ENCODE measurements around the gene HDGF. TPM values are rescaled to one million over a fixed set of nuclear protein-coding genes. Genes with fewer than 3 reads are reported as not detected.
A peak's percentile ranks its signal among the peaks of the same experiment; 100 is the strongest.

The HDGF gene
- total RNA-seq, 2 experiments from 2014 or later = 271 to 274 TPM

DNA sequence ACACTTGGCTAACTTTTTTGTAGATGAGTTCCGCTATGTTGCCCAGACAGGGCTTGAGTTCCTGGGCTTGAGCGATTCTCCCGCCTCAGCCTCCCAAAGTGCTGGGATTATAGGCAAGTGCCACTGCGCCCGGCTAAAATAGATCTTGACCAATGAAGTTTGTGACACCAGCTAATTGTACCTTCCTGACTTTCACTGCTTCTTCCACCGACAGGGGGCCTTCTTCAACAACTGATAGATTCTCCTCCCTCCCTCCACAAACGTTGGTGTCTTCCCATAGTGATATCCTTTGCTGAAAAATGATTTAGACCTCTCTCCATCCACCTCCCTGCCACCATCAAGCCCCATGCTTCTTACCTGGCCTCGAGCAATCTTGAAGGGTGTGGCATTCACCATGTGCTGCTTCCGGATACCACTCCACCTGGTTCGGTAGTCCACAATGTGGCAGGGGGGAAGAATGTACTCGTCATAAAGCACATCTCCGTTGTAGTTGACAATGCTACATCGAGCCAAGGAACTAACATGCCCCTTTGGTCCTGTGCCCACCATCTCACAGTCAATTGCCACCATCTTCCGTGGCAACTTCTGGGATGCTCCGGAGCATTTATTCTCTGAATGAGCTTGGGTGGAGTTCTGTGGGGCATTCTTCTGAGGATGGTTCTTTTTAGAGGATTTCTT is 24.8 kb downstream of the HDGF start:
- H3K27ac Mint-ChIP-seq = no peak overlapping the region
- peaks cover 30% of the 10 kb centered on the region for H3K4me1 Mint-ChIP-seq
- peaks cover 31% of the 10 kb centered on the region for H3K36me3 Mint-ChIP-seq
- H3K9me3 Mint-ChIP-seq = no peaks in the 10 kb centered on the region
- peak; percentile 52 for DNase-seq
- H3K4me3 Mint-ChIP-seq = no peak overlapping the region
- no peaks in the 10 kb centered on the region for H3K27me3 Mint-ChIP-seq

DNA sequence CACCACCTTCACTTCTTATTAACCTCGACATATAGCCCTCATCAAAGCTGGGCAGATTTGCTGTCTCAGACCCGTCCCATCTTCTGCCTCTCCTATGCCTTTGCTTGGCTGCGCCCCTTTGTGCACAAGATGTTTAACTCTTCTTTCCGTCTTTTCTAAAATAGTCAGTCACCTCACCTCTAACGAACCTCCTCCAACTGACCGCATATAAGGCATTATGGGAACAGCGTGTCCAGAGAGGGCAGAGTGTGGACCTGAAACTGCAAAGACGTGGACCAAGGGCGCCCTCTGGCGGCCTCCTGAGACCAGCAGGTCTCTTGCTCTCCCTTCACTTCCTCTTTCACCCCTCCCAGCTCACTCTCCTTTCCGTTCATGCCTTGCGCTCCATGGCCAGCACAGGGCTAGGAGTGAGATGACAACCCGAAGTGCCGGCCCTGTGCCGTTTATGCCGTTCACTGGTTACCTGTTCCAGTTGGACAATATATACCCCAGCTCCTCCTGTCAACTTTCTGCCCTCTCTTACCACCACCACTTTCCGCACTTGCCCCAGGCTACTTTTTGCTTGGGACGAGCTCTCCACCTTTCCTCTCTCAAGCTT is 25.7 kb downstream of the HDGF start:
- H3K27me3 Mint-ChIP-seq = no peaks in the 10 kb centered on the region
- H3K27ac Mint-ChIP-seq = no peak overlapping the region
- H3K36me3 Mint-ChIP-seq = peaks cover 36% of the 10 kb centered on the region
- DNase-seq = peak; percentile 81
- H3K4me1 Mint-ChIP-seq = peaks cover 33% of the 10 kb centered on the region
- no peaks in the 10 kb centered on the region for H3K9me3 Mint-ChIP-seq
- no peak overlapping the region for H3K4me3 Mint-ChIP-seq

DNA sequence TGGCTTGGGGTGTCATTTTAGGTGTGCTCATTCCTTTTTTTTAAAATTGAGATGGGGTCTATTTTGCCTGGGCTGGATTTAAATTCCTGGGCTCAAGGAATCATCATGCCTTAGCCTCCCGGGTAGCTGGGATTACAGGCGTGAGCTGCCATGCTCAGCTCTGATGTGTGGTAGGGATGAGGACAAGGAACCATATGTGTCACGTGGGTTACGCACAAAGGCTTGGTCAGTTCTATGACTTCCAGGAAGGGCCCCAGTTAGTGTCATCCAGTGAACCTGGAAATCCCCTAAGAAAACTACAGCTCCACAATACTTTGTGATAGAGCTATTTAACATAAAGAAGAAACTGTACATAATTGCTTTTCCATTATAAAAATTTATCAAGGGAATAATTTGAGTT is 29.9 kb downstream of the HDGF start:
- Mint-ChIP-seq H3K27me3 (no peaks in the 10 kb centered on the region), H3K4me3 (no peak overlapping the region), H3K27ac (peak overlapping the region; percentile 56), H3K9me3 (no peaks in the 10 kb centered on the region), H3K36me3 (peaks cover 33% of the 10 kb centered on the region), H3K4me1 (peaks cover 24% of the 10 kb centered on the region)
- no peak for DNase-seq

DNA sequence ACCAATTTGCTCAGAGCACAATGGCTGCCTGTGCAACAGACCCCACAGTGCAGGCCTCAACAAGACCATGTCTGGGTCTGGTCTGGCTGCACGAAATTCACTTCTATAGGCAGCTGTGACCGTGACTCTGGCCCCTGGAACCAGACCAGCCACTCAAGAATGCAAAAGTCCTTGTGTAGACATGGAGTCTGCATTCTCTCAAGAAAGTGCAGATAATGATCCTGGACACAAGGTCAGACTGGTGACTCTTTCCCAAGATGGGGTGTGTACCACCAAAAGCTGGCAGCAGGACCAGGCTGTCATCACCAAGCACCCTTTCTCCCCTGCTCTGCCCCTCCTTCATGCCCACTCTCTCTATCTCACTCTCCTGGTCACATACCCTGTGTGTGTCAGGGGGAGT is 30.3 kb downstream of the HDGF start:
- Mint-ChIP-seq H3K27ac (peak overlapping the region; percentile 56), H3K36me3 (peaks cover 33% of the 10 kb centered on the region), H3K9me3 (no peaks in the 10 kb centered on the region), H3K4me1 (peaks cover 24% of the 10 kb centered on the region), H3K27me3 (no peaks in the 10 kb centered on the region), H3K4me3 (no peak overlapping the region)
- DNase-seq = no peak

DNA sequence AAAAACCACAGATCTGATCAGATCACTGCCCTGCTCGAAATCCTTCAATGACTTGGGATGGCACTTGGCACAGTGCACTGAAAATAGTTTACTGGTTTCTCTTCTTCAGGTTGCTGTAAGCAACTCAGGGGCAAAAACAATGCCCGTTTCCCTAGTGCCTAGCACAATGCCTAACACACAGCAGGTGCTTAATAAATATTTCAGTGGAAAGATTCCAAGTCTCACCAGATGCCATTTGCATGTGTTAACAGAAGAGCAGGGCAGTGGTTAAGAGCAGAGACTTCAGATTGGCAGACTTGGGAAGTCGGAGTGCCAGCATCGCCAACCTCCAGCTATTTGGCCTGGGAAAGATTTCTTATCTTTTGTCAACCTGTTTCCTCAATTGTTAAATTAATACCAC is 34.1 kb downstream of the HDGF start:
- peaks cover 4% of the 10 kb centered on the region for H3K4me1 Mint-ChIP-seq
- no peaks in the 10 kb centered on the region for H3K27me3 Mint-ChIP-seq
- H3K27ac Mint-ChIP-seq = no peak overlapping the region
- no peak overlapping the region for H3K4me3 Mint-ChIP-seq
- no peak for DNase-seq
- no peaks in the 10 kb centered on the region for H3K9me3 Mint-ChIP-seq
- peaks cover 14% of the 10 kb centered on the region for H3K36me3 Mint-ChIP-seq

DNA sequence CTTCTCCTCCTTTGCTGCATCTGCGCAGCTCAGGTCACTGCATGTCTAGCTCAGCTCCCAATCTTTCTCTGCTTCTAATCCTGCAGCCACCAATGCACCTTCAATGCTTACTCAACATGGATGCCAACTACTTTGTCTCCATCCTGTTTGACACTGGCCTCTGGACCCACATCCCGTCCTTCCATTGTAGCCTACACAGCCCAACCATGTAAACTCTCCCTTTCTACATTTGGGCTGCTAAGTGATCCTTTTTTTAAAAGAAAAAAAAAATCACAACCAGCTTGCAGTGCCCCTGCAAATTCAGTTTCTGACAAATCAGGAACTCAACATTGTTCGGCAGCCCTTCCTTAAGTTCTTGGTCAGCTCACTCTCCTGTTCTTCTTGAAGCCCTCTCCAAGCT is 36.6 kb downstream of the HDGF start:
- Mint-ChIP-seq H3K27ac (no peak overlapping the region), H3K36me3 (peaks cover 5% of the 10 kb centered on the region), H3K9me3 (no peaks in the 10 kb centered on the region), H3K4me1 (no peaks in the 10 kb centered on the region), H3K4me3 (no peak overlapping the region), H3K27me3 (no peaks in the 10 kb centered on the region)
- DNase-seq = no peak

DNA sequence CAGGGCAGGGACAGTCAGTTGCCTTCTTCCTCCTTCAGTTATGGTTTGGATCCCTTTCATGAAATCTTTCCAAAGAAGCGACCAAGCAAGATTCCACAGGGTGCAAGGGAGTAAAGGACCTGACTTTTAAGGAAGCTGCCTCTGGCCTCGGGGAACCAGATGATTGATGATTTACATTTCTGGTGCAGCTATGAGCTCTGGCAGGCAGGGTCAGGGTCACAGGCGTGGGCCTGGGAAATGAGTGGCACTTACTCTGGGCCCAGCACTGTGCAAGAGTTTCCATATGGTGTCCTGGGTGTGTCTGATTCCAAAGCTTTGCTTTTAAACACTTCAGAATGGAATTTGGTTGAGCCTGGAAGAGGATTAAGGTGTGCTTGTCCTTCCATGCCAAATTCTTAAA is 38.8 kb downstream of the HDGF start:
- Mint-ChIP-seq H3K36me3 (peaks cover 3% of the 10 kb centered on the region), H3K9me3 (no peaks in the 10 kb centered on the region), H3K27me3 (no peaks in the 10 kb centered on the region), H3K27ac (no peak overlapping the region), H3K4me1 (peaks cover under 1% of the 10 kb centered on the region), H3K4me3 (no peak overlapping the region)
- no peak for DNase-seq

DNA sequence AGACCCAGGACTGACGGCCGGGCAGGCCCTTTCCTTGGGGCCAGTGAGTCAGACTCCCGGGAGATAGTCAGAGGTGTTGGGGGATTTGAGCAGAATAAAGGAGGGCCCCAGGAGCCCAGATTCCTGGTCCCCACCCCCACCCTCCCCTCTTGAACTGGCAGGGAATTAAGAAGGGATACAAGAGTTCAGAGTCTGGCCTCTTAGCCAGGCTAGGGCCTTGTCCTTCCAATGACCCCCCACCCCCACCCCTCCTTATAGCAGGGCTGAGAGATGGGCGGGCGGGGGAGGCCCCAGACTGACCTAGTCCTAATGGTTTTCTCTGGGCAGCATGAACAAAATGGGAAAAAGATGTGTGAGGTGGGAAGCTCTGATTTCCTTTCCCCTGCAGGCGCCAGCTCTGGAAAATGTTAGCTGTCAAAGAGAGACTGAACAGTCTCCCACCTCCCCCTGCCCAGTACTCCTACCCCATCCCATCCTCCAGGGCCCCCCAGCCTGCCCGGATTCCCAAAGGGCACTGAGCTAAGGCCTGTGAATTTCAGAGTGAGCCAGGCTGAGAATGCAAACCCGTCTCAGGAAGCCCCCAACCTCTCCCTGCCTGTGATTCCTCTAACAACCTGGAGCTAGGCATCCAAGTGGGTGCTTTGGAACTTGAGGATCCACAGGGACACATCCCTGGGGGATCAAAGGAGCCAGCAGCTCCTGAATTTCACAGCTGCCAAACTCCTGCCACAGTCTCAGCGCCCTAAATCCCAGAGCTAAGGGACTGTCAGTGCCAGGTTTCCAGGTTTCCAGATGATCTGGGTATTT is 40.3 kb downstream of the HDGF start:
- no peaks in the 10 kb centered on the region for H3K9me3 Mint-ChIP-seq
- peaks cover 4% of the 10 kb centered on the region for H3K27me3 Mint-ChIP-seq
- no peak overlapping the region for H3K4me3 Mint-ChIP-seq
- H3K27ac Mint-ChIP-seq = no peak overlapping the region
- H3K36me3 Mint-ChIP-seq = no peaks in the 10 kb centered on the region
- no peak for DNase-seq
- H3K4me1 Mint-ChIP-seq = peaks cover 11% of the 10 kb centered on the region

DNA sequence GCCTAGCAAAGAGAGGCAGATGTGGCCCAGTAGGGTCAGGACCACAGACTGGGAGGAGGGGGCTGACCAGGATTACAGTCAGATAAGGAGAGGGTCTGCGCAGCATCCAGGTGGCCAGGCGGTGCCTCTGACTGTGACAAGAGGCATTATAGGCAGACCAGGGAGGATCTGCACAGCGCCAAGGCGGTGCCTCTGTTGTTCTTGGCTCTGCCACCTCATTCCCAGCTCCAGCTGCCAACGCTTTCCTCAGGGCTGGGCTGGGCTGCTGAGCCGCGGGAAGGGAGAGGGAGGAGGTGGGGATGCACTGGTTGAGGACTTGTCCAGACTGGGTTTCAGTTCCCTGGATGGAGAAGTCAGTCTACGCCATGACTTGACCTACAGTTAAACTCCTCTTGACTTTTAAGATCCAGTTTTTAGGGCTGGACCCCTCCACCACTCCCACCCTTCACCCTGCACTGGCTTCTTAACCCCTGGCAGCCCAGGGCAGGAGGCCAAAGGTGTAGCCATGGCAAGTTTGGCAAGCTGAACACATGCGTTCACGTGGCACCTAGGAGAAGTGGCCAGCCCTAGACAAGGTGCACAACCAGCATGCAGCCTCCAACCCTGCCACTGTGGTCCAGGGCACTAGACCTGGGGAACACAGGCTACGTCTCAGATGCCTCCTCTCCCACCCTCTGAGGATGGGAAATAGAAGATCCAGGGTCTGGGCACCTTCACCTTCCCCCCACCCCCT is 41.6 kb downstream of the HDGF start:
- Mint-ChIP-seq H3K4me3 (no peak overlapping the region), H3K9me3 (no peaks in the 10 kb centered on the region), H3K4me1 (peaks cover 21% of the 10 kb centered on the region), H3K27ac (no peak overlapping the region), H3K36me3 (no peaks in the 10 kb centered on the region), H3K27me3 (peaks cover 7% of the 10 kb centered on the region)
- DNase-seq = no peak

DNA sequence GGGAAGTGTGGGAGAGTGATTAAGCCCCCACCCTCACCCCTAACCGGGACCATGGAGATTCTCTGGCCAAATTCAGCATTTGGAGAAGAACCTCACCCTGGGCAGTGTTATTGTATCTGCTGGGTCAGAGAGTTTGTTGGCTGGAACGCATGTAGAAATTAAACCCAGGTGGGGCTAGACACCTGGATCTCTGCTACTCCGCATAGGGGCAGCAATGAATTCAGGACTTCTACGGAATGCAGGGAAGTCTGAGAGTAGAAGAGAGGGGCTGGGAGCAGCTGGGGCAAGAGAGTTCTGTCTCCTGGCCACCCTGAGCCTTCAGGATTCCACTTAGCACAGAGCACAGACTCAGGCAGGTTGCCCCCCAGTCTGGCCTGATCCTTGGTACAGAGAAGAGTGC is 42.4 kb downstream of the HDGF start:
- DNase-seq = no peak
- Mint-ChIP-seq H3K27me3 (peaks cover 15% of the 10 kb centered on the region), H3K9me3 (no peaks in the 10 kb centered on the region), H3K4me1 (peaks cover 25% of the 10 kb centered on the region), H3K36me3 (no peaks in the 10 kb centered on the region), H3K4me3 (no peak overlapping the region), H3K27ac (no peak overlapping the region)

DNA sequence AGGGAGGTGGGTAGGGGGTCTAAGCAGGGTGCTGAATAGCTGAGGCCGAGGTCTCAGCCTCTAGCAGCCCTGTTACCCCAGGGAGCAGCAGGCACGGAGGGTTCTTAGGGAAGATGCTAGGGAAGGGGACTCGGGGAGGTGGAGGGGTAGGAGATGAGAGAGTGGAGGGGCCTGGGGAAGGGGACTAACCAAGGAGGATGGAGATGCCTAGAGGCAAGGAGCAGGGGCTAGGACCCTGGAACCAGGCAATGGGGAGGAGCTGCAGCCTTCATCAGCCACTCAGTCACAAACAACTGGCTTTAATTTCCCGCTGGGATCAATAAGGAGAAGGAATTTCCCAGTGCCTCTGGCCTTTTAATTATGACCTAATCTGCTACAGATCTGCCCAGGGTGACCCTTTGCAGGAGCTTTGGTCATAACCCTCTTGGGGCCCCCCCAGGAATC is 43.2 kb downstream of the HDGF start:
- Mint-ChIP-seq H3K4me3 (no peak overlapping the region), H3K36me3 (no peaks in the 10 kb centered on the region), H3K9me3 (no peaks in the 10 kb centered on the region), H3K4me1 (peaks cover 25% of the 10 kb centered on the region), H3K27ac (no peak overlapping the region), H3K27me3 (peaks cover 20% of the 10 kb centered on the region)
- no peak for DNase-seq

DNA sequence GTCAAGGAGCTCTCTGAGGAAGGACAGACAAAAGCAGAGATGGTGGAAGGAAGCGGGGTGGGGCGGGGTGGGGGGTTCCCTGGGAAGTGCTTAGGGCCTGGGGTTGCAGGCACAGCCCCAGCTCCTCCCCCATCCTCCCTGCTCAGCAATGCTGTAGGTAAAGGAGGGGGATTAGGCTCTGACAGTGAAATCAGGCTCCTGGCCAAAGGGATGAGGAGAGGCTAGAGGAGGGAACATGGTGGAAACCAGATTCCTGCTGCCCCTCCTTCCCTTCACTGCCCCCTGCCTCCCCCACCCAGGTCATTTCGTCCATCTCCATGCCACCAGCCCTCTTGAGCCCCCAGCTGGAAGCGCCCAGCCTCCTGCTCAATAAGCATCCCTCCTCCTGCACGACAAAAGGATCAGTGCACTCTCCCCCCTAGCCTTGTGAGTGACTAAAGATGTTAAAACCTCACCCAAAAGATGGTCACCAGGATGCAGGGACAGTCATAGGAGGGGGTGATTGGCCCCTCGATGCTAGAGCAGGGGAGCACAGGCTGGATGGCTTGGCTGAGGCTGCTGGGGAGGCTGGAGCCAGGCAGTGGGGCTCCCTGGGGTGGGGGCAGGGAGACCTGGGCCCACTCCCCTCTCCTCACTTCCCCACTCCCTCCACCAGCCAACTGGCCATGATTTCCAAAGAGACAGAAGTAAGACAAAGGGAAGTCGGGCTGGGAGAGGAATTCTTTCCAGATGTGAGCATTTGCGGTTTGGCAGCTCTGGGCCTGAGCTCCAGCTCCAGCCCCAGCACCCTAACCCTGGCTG is 43.9 kb downstream of the HDGF start:
- H3K27ac Mint-ChIP-seq = no peak overlapping the region

DNA sequence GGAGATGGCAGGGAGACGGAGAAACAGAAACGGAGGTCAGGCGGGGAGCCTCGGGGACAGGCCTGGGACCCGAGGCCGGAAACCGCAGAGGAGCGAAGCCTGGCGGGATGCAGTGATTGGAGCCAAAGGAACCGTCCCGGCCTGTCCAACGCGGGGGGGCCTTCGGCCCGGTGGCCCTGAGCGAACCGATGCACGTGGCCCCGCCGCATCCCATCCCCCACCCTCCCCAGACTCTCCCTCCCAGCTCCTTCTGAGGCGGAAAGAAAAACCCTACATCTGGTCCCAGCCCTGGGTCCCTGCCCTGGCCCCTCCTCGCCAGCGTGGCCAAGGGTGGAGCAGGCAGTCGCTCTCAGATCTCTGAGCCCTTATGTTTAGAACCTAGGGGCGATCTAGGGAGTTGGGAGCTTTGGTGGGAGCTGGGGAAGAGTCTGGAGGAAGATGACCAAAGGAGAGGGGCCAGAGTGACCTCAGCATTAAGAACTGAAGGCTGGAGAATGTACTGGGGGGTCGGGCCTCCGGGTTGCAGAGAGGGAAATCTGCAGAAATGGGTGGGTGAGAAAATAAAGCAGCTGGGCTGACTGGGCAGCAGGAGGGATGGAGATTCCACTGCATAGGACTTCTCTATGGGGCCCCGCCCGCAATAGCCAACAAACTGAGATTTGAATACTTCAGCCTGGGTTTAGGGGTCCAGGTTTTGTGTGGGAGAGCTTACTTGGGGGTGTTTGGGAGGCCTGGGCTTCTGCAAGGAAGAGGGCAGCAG is 44.6 kb downstream of the HDGF start:
- Mint-ChIP-seq H3K9me3 (no peaks in the 10 kb centered on the region), H3K27ac (no peak overlapping the region), H3K36me3 (no peaks in the 10 kb centered on the region), H3K27me3 (peaks cover 28% of the 10 kb centered on the region), H3K4me1 (peaks cover 25% of the 10 kb centered on the region), H3K4me3 (peak overlapping the region; percentile 76)
- no peak for DNase-seq

More for the DNA sequence above, 43.9 kb downstream of the HDGF start:
- no peak for DNase-seq
- Mint-ChIP-seq H3K27me3 (peaks cover 26% of the 10 kb centered on the region), H3K4me3 (peak overlapping the region; percentile 29), H3K4me1 (peaks cover 25% of the 10 kb centered on the region), H3K36me3 (no peaks in the 10 kb centered on the region), H3K9me3 (no peaks in the 10 kb centered on the region)

Data from activated naive CD8-positive, alpha-beta T cell treated with anti-CD3 and anti-CD28 coated beads for 36 hours (primary cell).